Measurements from ENCODE around the gene SRSF12.
"Not testable (repeated sequence)": the region's sequence is repeated elsewhere in the genome, so short reads cannot be mapped to it uniquely, and the experiment has no call there.

SRSF12 gene

GRCh38 chr6:89128256-89128671 lies 10.4 kb upstream of the SRSF12 start:
- not testable (repeated sequence) for DNase-seq

DNA sequence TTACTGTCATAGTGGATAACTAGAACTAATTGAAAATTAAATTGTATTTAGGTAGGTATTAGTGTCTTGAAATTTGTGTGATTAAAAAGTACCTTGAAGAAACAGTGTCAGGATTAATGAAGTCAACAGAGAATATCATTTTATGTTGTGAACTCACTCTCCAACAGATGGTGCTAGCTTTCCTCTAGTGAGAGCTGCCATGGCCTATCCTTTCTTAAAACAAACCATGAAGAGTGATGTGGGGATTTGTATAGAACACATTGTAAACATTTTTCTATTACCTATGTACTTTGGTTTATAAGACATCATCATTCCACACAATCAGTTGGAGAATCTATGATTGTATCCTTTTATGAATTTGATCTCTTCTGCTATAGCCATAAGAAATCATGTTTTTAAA lies 4.8 kb upstream of the SRSF12 start:
- DNase-seq, result peak; percentile 72

GRCh38 chr6:89121934-89122333 lies 4.1 kb upstream of the SRSF12 start:
- no peak for DNase-seq

DNA sequence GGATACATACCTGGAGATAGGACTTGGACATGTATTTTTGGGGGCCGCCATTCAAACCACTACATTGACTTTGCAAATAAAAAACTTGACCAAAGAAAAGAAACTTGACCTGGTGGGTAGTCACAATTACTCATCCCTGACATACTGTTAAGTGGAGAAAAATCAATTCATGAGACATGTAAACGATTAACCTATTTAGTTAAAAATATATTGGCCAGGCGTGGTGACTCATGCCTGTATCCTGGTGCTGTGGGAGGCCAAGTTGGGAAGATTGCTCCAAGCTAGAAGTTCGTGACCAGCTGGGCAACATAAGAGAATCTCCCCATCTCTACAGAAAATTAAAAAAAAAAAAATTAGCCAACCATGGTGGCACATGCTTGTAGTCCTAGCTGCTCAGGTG lies 2.5 kb upstream of the SRSF12 start:
- peak; percentile 12 for DNase-seq

- no peak for DNase-seq
Observed at GRCh38 chr6:89118931-89119330, 1.1 kb upstream of the SRSF12 start.

GRCh38 chr6:89116702-89117101 lies 1.2 kb downstream of the SRSF12 start:
- no peak for DNase-seq

DNA sequence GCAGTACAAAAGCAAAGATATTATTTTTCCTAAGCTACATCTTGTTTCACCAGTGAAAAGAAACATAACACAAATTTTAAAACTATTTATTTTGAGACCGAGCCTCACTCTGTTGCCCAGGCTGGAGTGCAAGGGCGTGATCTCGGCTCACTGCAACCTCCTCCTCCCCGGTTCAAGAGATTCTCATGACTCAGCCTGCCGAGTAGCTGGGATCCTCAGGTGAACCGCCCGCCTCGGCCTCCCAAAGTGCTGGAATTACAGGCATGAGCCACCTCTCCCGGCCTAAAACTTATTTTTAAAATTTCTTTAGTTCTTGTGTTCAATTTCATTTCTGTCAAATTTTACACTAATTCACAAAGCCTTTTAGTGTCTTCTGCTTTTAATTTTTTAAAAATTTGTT lies 5.9 kb downstream of the SRSF12 start:
- DNase-seq, result no peak

DNA sequence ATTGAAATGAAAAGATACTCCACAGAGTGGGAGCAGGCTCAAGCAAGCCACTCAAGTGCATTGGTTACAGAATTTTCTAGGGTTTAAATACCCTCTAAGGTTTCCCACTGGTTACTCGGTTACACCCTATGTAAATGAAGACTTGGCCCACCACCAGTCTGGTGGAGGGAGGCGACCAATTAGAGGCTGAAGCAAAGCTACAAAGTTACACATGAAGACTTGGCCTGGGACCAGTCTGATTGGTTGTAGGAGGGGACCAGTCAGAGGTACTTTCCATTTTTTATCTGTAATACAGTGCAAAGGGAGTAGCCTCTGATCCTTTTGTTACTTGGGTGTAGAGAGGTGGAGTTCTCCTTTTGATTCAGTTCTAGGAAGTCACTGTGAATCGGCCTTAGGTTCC lies 7.6 kb downstream of the SRSF12 start:
- DNase-seq, result no peak

DNA sequence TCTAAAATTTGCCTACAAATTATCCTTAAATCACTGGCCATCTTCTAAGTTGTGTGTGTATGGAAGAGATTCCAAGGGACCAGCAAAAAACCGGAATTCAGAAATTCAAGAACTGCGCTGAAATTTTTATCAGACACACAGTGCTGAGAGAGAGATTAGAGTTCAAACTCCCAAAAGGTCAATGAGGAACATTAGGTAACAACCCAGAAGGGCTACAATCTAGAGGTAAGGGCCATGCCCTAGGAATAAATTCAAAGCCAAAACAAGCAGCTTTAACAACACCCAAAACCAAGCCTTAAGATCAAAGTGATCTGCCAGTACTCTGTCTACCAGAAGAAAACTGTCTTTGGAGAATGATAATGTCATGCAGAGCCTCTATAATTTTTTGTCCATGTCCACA lies 17.8 kb downstream of the SRSF12 start:
- no peak for DNase-seq

- no peak for DNase-seq
Observed at GRCh38 chr6:89098461-89098860, 19.4 kb downstream of the SRSF12 start.

- DNase-seq, result no peak
Observed at GRCh38 chr6:89087881-89088280, 30.0 kb downstream of the SRSF12 start.

GRCh38 chr6:89085409-89086205 lies 32.3 kb downstream of the SRSF12 start:
- no peak for DNase-seq

DNA sequence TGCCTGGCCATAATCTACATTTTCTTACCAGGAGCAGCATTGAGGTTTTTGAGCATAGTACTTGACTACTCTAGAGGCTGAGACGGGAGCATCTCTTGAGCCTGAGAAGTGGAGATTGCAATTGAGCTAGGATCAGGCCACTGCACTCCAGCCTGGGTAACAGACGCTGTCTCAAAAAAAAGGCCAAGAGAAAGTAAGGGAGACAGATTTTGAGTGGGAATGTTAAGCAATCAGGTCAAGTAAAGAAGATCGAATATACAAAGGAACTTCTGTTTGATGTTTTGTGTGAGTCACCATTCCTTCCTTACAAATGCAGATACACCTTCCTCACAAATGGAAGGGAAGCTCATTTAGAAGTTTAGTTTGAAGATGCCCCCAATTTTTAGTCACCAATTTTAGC lies 32.9 kb downstream of the SRSF12 start:
- DNase-seq, result no peak

DNA sequence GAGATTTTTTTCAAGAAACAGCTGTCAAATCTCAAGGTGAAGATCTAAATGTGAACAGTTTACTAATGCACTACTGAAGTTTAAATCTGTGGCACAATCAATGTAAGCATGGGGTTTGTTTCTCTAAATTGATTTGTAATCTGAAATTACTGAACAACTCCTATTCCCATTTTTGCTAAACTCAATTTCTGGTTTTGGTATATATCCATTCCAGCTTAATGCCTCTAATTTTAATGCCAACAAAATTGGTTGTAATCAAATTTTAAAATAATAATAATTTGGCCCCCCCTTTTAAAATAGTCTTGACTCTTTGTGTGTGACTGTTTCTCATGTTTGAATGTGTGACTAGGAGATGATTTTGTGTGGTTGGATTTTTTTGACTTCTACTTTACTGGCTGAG lies 33.3 kb downstream of the SRSF12 start:
- no peak for DNase-seq

DNA sequence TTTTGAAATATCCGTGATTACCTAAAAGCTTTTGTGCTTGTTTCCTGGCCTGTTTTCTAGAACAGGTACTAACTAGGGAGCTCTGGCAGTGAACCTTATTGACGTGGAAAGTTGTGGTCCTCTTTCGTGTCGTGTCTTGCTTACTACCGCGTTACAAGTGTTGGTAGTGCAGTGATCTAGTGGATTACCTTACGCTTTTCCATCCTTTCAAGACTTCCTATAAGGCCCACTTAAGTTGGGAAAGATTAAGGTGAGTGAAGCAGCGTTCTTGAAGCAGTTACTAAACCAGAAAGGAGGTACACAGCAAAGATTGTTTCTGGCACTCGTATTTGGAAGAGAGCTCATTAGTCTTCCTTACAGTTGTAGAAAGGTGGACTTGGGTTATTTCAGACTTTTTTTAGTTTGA lies 35.4 kb downstream of the SRSF12 start:
- peak; percentile 20 for DNase-seq

DNA sequence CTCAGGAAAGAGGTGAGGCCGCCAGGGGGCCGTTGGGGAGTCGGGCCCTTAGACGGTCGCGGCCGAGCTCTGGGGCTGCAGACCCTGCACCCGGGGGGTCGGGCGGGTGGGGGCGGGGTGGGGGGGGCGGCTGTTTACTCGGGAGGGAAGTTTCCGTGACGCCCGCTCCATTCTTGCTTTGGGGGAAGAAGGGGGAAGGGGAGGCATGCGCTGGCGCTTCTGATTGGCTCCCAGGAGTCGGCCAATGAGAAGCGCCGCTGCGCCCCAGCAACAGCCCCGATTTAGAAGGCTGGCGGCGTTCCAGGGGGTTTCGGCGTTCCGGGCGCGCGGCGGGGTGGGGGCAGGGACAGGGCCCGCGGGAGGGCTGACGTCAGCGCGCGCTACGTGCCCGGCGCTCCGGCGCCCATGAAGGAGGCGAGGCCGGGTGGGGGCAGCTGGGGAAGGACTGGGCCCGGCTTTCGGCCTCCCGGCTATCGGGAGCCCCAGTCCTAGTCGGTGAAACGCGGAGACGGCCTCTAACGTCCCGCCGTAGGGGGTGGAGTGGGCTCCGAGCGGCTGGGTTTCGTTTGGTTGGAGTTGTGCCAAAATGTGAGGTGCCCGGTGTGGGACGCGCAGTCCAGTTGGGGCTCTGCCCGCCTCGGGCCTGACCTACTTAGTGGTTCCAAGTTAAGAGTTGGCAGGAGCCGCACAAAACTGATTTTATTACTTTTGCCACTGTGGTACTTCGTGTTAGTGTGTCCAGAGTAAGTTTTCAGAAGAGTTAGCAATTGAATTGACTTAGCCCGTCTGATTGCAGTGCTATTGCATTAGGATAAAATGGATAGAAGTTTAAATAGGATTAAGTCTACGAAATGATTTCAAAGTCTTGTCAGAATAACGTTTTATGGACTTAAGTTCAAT lies 36.2 kb downstream of the SRSF12 start:
- DNase-seq, result peak; percentile 96

GRCh38 chr6:89081129-89081422 lies 36.8 kb downstream of the SRSF12 start:
- DNase-seq, result peak; percentile 73

GRCh38 chr6:89080281-89081128 lies 37.4 kb downstream of the SRSF12 start, which contains the start of gene PNRC1:
TSS of gene PNRC1 (plus strand) at chr6:89080751. CDS start at chr6:89080895, 144 bp downstream.
- peak; percentile 97 for DNase-seq

DNA sequence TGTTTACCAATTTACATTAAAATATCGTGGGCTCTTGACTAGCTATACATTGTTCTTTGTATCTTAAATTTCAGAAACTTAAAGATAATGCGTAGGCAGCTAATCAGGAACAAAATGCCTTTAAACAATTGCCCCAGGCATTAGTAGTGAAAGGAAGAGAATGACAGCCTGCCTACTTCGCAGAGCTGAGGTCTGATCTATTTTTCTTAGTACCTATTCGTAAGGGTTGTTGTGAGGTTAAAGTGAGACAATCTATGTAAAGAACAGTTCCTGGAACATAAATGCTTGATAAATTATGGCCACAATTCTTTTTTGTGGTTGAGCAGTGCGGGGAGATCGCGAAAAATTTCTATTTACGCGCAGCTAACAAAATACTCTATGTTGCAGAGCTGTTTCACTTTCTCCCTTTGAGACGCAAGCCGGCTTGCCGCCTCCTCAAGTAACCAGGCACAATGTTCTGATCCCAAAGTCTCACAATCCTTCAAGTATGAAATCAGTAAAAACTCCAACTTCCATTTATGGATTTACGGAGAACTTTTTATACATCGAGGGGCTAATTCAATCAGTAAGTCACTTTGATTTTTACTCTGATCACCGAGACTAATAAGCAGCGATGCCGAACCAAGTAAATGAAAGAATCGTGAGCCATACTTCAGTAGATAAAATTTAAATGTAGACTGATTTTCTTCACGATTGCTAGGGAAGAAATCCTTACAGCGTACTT lies 38.2 kb downstream of the SRSF12 start:
- DNase-seq, result peak; percentile 58

GRCh38 chr6:89073840-89074239 lies 44.0 kb downstream of the SRSF12 start:
- DNase-seq, result no peak

GRCh38 chr6:89073014-89073620 lies 44.8 kb downstream of the SRSF12 start:
- peak; percentile 8 for DNase-seq

- no peak for DNase-seq
Observed at GRCh38 chr6:89071036-89071435, 46.8 kb downstream of the SRSF12 start.

Measured in DMS53 (cell line).